ENCODE results near the gene ACKR1.

ACKR1 gene

DNA sequence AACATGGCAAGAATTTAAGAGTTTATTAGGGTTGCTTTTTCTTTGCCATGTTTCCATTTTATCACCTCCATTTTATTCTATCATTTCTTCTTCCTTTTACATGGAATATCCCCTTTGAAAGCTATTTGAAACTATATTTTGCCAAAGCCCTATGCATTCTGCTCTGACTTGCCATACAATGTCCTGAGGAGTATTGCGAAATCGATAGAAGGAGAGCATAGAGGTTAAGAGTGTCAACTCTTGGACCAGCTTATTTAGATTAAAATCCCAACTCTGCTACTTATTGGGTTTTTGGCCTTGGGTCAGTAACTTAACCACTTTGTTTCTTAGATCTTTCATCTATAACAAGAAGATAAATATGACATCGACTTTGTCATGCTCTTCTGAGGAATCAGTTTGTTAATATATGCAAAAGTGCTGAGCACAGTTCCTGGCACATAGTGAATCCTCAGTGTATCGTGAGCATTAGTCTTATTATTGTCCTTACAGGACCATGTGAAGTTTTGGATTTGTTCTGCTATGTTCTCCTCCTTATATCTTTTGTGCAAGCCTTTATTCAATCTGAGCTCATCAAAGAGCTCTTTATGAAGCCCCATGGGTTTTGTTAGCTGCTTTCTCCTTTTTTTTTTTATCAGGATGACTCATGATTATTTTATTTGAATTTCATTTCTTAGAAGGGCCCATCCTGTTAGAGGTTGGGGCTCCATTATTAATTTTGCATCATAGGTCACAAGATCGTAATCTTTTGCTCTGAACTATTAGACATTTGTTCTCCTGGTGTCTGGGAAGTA is 17.6 kb downstream of the ACKR1 start:
- no peak for DNase-seq (ENCODE audit: low read depth, low spot score)

DNA sequence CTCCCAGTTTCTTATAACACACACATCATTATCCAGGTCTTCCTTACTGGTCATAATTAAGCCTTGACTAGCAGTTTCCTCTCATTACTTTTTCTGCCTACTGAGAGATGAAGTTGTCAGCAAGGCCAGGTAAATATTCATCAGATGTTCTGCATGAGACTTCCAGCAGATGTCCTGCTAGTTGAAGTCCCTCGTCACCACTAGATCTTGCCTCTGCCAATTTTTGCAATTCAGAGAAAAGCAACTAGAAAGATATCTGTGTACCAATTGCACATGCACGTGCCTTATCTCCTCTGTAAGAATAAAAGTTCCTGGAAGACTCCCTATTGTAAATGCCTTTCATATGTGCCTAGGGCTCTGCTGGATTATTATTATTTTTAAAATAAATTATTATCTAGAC is 18.3 kb downstream of the ACKR1 start:
- DNase-seq (ENCODE audit: low read depth, low spot score) = no peak

DNA sequence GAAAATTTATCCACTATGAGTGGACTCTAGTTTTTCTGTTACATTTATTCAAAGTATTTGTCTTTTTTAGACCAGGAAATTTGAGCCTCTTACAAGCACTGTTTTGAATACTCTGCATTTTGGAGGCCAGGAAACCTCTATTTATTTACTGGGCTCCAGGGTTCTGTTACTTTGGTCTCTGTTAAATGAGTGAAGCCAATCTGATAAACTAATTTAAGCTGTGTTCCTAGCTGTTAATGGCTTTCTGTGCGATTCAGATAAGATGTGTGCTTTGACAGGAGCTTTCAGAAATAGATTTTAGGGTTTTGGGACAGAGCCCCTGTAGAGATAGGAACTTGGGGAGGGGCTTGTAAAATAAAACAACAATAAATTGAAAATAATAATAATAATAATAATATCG is 23.9 kb downstream of the ACKR1 start:
- DNase-seq (ENCODE audit: low read depth, low spot score) = no peak

- no peak for DNase-seq (ENCODE audit: low read depth, low spot score)
These were observed 24.7 kb downstream of the ACKR1 start for GRCh38 chr1:159229260-159229885.

DNA sequence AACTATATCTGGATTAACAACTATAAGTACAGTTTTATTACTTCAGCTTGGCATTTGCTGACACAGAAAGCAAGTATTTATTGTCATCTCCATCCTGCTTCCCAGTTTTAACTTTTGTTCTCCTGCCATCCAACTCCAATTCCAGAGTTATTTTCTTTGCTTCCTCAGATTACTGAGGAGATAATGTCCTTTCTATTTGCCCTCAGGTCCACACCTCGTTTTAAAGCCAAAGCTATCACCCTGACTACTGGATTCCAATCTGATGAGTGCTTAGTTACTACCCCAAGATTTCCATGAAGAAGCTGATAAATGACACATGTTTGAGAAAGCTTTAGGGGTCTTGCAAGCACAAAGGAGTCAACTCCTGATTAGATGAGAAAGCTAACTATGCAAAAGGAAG is 25.2 kb downstream of the ACKR1 start:
- no peak for DNase-seq (ENCODE audit: low read depth, low spot score)

DNA sequence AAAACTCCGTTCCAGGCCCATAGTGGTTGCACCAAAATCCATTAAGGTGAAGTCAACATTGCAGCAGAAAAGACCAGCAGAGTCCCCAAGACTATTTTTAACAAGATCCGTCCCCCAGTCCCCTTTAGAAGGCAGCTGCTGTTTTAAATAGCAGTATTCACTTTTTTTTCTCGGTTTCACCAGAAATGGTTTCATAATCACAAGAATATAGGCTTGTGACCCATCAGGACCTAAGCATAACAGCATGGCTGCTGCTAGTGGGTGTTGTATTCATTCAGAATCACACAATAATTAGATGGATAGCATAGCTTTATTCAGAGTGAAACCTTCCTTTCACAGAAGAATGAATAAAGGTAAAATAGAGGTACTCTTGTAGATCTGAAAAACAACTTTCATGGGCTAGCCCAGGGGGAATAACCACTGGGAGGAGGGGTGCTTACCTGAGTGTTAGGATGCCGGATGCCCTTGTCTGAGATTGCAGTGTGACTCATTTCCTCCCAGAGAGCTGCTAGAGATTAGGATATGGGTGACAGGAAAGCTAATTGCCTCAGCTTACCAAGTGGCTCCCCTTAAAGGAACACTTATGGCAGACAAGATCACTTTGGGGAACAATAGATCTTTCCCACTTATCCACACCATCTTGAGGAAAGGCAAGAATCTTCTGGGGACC is 35.0 kb downstream of the ACKR1 start:
- DNase-seq (ENCODE audit: low read depth, low spot score) = no peak

DNA sequence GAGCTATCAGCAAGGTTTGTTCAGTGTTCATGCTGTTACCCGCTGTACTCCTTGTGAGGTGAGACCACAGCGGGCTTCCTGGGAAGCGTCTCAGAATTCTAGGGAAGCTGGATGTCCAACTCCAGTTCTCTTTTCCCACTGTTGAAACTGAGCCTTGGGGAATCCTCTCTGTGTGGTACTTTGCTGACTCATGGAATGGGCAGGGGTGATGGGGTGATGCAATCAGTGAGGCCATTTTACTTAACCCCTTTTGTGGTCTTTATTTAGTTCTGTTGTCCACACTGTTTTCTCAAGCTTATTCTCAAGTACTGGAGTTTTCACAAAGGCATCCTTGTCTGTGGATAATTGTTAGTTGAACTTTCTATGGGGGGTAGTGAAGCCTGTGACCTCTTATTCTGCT is 42.6 kb downstream of the ACKR1 start:
- no peak for DNase-seq (ENCODE audit: low read depth, low spot score)

GRCh38 chr1:159248311-159248710 is 43.6 kb downstream of the ACKR1 start:
- DNase-seq (ENCODE audit: low read depth, low spot score) = no peak

GRCh38 chr1:159250638-159251216 is 46.1 kb downstream of the ACKR1 start:
- DNase-seq (ENCODE audit: low read depth, low spot score) = no peak
